NCI-H1436 treated with DMSO at 0.1 percent for 48 hours (cell line): Measurements from ENCODE around the gene KCNN4.
"Not testable (repeated sequence)": the region's sequence is repeated elsewhere in the genome, so short reads cannot be mapped to it uniquely, and the experiment has no call there.

Source experiments
- DNase-seq: peaks from one replicate; lab custom pipeline; 2025; lab: John Stamatoyannopoulos, UW

The KCNN4 gene

DNA sequence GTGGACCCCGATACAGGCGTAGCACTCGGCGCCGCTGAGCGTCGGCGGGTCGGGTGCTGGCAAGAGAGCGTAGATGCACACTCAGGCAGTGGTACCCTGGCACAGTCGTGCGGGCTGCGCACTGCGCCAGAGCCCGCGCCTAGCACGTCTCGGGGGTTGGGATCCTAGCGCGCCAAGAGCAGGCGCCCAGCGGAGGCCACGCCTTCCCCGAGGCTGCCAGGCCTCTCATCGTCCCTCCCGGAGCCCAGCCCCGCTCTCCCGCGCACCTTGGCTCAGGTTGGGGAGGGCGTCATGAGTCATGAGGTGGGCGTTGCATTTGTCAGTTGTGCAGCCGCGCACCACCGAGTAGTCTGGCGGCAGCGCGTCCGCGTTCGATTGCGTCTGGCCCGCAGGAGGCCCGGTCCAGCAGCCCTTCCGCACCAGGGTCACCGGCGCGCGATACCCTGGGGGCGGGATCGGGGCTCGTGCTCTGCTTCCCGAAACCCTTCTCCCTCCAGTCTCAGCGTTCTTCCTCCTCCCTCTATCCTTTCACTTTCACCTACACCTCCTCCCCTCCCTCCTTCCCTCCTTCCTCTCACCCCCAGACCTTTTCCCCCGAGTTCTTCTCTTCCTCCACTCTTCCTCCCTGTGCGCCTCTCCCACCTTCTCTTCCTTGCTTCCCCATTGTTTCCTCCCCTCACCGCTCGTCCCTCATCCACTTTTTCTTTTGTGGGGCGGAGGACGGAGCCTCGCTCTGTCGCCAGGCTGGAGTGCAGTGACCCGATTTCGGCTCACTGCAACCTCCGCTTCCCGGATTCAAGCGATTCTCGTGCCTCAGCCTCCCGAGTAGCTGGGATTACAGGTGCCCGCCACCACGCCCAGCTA, 18.0 kb upstream of the KCNN4 start:
- peak; percentile 47 for DNase-seq

DNA sequence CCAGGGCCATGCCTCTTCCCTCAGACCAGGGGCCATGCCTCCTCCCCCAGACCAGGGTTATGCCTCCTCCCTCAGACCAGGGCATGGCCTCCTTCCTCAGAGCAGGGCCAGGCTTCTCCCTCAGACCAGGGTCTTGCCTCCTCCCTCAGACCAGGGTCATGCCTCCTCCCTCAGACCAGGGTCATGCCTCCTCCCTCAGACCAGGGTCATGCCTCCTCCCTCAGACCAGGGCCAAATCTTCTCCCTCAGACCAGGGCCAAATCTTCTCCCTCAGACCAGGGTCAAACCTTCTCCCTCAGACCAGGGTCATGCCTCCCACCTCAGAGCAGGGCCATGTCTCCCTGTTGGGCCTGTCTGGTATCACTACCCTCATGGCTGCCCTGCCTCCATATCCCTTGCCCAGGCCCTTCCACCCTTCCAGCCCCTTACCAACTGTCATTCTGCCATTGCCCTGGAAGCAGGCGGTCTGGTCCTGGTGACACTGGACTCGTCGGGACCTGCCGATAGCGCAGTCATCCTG, 17.3 kb upstream of the KCNN4 start:
- DNase-seq = no peak

DNA sequence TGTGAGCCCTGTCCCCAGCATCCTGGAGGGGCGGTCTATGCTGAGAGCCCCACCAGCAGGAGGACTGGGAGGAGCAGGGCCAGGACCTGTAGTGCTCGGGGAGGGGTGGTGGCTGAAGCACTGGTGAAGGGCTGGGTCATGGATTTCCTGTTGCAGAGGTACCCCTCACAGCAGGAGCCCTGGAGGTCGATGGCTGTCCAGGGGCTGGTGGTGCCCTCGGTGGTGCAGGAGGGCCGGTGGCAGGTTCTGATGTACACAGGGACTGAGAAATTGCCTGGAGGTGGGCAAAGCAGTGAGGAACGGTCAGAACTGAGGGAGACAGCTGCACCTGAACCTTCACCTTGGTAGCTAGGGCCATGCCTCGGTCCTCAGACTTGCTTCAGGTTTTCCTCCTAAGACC, 16.8 kb upstream of the KCNN4 start:
- no peak for DNase-seq

DNA sequence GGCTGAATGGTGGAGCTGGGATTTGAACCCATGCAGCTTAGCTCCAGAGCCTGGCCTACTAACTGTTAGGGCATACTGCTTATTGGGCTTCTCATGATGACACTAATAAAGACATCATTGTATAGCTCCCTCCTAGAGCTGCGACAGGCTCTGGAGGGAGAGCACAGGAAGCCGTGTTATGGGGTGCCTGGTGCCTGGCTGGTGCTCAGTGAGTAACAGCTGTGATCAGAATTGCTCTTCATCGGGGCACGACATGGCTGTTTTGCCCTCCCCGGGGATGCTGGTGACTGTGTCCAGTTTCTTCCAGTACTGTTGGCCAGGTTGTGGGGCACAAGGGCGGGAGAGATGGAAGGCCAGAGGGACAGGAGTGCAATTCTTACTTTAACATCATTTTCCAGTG, 16.3 kb upstream of the KCNN4 start:
- no peak for DNase-seq

DNA sequence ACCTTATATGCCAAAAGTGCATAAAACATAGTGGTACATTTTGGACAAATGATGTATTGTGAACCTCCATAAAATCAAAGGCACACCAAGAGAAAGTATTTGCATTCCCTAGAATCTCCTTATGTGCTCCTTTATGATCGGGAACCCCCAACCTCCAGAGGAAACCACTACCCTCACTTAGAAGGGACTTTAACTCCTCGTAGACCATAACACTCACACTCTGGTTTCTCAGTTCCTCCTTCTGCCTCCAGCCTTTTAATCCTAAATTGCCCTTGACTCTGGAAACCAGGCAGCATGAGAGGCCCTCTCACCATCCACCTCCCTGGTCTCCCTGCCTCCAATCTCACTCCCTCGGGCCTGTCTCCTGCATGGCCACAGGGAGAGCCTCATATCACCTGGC, 9.8 kb upstream of the KCNN4 start:
- no peak for DNase-seq

DNA sequence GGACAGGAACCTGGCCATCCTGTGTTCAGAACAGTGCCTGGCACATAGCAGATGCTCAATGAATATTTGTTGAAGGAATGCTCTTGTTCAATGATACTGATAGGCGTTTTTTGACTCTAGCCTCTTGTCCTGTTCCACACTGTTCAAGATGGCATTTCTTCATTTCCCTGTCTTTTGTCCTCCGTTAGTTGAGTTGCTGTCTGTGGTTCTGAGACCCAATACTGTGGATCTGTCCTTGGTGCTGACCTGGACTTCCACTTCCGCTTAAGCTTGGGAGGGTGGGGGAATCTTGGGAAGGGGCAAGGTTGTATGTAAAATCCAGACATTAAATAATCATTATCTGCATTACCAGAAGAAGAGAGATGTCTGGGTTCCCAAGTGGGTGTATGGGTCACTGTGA, 8.3 kb upstream of the KCNN4 start:
- DNase-seq = no peak

DNA sequence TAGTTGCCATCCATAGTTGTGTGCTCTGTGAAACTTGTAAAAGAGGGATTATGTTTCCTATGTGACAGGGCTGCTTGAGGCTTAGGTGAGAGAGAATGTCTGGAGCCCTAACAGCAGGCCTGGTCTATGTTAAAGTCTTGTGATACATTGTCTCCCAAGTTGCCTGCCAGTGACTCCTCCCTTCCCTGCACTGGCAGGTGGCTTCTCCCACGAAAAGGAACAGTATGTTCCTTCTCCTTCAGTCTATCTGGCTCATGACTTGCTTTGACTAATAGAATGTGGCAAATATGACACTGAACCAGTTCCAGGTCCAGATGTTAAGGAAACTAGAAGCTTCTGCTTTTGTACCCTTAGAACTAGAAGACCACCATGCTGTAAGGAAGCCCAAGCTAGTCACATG, 5.9 kb upstream of the KCNN4 start:
- DNase-seq = no peak

DNA sequence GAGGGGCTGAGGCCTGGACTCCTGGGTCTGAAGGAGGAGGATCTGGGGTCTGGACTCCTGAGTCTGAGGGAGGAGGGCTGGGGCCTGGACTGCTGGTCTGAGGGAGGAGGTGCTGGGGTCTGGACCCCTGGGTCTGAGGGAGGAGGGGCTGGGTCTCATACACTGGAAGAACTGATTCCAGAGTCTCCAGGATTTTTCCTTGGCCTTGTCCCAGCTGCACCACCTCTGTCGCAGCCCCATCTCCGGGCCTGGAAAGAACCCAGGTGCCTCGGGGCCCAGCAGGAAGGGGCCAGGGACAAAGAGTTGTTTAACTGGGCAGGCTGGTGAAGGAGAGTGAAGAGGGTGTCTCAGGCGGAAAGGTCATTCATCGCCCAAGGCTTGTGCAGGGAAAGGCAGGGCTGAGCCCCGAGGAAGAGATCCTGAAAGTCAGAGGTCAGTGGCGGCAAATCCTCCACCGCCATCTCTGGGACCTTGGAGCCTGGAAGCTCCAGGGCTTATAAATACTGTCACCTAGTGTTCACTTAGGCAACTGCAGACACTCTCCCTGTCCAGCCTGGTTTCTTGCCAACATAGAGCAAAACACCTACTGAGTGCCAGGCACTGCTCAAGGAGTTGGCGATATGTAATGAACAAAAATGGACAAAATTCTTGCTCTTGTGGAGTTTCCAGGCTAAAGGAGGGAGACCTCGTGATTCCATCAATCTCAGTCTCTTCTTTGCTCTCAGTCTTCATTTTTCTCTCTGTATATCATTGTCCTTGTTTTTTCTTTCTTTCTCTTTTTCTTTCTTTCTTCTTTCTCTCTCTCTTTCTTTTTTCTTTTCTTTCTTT, 4.4 kb upstream of the KCNN4 start:
- DNase-seq = no peak

DNA sequence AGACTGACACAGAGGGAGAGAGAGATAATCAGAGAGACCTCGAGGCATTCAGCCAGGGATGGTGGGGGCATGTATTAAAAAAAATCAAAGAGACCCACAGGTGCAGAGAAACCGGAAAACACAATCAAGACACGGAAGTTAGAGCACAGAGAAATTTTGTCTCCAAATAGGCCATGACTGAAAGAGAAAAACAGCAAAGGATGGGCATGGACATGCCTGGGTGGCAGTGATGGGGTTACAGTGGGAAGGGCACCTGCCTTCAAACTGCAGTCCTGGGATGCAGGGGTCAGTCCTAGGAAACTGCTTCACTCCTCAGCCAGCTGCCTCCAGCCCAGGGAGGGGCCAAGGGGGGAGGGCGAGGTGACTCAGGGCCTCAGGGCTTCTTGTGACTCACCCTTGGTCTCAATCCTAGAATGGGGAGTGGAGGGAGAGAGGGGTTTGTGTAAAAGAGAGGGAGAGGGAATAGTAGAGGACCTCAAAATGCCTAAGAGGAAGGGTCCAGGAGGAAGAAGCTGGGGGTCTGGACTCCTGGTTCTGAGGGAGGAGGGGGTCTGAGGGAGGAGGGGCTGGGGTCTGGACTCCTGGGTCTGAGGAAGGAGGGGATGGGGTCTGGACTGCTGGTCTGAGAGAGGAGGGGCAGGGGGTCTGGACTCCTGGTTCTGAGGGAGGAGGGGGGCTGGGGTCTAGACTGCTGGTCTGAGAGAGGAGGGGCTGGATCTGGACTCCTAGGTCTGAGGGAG, 3.6 kb upstream of the KCNN4 start:
- no peak for DNase-seq

DNA sequence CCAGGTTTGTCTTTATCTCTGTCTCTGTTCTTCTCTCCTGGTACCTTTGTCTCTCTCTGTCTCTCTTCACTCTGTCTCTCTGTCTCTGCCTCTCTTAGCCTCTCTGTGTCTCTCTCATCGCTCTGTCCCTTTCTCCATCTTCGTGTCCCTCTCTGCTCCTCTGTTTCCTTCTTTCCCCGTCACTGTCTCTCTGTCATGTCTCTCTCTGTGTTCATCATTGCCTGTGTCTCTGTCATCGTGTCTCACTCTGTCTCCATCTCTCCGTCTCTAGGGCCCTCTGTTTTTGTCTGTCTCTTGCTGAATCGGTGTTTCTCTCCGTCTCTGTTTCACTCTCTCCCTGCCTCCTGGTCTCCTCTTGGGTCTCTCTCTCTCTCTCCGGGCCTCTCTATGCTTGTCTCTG, 2.9 kb upstream of the KCNN4 start:
- no peak for DNase-seq

DNA sequence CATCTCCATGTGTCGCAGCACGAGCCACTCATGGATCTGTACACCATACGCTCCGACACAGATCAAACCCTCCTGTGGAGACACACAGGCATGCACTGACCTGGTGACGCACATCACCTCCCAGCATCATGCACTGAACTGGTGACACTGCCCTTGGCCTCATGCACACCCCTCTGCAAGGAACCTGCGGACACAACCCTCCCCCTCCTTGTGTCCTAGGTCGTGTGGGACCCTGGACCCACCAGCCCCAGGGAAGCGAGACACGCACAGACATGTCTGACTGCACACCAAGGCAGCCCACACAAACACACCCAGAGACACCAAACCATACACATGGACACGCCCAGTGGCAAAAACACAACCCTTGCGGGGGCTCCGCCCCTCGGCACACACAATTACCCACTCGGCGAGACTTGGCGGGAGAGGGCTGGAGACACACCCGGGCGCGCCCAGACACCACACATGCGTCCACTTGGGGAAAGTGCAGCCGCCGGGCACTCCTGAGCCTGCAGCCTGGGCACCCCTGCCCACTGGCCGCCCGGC, 2.0 kb upstream of the KCNN4 start:
- DNase-seq = no peak

DNA sequence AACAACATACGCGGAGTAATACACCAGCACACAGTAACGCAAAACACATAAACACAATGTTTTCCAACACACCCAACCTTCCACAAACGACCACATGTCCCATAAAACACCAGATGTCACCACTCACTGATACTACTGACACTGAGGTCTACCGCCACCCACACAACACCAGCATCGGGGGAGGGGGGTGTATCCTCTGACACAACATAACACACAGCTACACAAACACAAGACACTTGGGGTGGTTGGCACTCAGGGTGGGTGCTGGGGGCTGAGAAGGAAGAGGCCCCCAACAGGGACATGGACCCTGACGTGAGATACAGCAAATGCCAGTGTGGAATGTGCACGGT, 1.5 kb upstream of the KCNN4 start:
- DNase-seq = no peak

DNA sequence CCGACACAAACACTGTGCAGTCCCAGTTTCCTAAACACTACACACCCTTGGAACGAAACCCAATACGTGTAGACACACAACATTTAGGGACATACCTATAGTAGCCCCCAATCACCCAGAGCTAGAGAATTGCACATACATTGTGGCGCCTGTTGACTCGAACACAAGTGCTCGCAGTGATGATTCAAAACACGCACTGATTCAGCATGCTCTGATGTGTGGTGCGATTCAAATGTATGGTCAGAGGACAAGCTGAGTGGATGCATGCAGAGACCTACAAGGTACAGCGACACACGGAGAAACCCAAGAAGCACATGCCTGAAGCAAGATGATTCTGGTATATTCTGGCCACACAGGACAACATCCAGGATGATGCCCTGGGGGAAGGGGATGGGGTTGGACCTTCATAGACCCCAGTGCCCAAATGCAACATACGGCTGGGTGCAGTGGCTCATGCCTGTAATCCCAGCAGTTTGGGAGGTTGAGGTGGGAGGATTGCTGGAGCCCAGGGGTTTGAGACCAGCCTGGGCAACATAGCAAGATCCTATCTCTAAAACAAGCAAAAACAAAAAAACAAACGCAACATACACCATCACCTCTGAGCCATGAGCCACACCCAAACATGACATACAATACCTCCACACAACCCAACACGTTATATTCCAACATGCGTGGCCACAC, 997 bp upstream of the KCNN4 start:
- no peak for DNase-seq

DNA sequence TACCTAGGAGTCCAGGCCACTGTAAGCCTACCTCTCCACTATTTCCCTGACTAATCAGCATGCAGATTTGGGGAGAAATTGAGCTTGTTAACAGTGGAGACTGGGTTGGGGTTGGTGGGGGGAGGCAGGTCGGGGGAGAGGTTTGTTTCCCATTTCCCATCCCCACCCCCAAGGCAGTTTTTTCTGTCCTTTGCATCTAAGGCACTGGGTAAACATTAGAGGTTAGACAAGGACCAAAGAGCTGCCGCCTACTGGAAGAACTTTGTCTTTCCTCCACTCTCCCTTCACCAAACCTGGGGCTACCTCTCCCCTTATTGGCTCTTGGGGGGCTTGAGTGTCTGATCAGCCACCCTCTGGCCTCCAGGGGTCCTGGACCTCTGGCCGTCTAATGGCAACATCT, 953 bp downstream of the KCNN4 start:
- DNase-seq = no peak

DNA sequence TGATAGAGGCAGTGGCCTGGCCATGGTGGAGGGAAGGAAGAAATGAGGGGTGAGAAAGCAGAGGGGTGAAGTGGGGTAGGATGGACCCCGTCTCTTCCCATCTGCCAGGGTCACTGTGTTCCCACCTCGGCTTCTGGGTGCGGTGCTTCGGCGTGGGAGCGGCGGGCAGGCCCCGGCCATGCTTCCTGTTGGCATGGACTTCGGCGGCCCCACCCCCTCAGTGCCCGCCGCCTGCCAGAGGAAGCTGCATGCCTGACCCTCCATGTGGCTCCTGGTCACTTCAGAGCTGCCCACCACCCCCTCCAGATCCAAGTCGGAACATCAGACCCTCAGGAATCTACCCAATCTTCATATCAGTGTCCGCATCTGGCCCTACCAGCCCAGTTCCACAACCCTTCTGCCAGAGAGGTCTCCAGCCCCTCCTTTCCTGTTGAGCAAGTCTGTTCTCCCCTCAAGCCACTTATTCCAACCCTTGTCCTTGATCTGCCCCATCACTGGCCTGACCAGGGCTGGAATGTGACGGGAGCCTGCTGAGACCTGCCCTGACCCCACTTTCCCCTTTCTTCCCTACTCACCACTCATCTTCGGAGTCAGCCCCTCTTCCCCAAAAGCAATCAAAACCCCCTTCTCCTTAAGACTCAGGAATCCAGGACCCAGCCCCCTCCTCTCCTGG, 1.5 kb downstream of the KCNN4 start:
- DNase-seq = no peak

DNA sequence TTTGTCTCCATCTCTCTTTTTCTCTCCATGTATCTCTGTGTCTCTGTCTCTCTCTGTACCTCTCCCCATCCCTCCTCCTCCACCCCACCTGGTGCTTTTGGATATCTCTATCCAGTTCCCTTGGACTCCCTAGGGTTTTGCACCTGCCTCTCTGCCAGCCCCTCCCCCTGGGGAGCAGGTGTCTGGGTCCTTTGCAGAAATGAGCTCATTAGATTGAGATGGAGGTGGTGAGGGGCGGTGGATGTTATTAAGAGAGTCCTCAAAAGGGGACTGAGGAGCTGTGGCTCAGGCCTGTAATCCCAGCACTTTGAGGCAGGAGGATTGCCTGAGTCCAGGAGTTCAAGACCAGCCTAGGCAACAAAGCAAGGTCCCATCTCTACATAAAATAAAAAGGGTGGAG, 2.1 kb downstream of the KCNN4 start:
- DNase-seq = peak; percentile 94

DNA sequence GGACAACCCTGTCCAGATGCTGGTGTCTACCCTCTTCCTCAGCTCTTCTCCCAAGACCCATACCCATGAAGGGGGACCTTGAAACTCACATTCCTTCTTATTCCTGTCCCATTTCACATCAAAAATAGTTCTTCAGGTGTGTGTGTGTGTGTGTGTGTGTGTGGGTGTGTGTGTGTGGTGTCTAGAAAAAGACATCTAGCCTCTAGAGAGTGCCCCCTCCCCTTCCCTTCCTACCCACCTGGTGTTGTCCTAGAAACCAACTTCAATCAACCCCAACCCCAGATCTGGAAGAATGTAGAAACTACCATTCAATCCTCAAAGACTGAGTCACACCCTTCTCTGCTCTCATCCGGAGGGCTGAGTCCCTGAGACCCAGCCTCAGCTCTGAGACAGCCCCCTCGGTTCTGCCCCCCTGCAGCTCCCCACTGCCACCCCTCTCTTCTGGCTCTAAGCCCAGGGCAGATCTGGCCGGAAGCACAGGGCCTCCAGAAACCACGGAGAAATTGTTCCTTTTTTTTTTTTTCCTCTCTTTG, 3.5 kb downstream of the KCNN4 start:
- no peak for DNase-seq

DNA sequence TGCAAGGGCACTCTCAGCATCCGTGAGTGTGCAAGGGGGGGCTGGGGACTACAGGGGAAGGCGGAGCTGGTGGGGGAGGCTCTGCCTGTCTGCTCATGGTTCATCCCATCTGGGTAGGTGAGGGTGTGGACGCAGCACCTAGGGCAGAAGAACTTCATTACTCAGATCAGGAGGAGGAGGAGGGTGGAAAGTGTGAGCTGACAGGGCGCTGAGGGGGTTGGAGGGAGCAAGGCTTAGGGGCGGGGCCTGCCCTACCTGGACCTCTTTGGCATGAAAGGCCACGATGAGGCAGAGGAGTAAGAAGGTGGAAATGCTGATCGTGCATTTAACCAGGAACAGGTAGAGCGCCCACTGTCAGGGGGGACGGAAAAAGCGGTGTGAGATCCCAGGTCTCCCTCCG, 4.5 kb downstream of the KCNN4 start:
- no peak for DNase-seq

DNA sequence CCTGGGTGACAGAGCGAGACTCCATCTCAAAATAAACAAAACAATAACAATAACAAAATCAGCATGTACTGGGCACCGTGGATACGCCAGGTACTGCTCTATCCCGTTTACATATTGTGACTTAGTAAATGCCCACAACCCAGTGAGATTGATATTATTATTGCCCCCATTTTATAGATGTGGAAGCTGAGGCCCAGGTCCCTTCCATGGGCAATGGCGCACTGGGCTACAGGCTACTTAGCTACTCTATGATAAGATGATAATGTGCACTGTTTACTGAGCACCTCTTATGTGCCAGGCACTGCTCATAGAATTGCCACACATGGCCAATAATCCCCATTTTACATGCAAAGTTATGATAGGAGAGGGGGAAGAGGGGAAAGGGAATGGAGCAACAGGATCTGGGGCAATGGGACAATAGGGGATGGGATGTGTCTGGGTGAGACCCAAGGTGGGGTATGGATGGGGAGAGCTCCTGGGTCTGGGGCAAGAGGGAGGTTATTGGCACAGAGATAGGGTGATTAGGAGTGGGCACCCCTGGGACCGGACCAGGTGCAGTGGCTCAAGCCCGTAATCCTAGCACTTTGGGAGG, 5.4 kb downstream of the KCNN4 start:
- no peak for DNase-seq

DNA sequence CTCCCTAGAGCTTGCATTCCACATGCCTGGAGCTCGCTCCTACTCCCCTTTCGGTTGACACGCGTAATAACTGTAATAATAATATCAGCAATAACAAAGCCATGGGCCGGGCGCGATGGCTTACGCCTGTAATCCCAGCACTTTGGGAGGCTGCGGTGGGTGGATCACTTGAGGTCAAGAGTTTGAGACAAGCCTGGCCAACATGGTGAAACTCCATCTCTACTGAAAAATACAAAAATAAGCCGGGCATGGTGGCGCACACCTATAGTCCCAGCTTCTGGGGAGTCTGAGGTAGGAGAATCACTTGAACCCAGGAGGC, 5.9 kb downstream of the KCNN4 start:
- not testable (repeated sequence) for DNase-seq
